ENCODE data around the gene CLIP2.

DNA sequence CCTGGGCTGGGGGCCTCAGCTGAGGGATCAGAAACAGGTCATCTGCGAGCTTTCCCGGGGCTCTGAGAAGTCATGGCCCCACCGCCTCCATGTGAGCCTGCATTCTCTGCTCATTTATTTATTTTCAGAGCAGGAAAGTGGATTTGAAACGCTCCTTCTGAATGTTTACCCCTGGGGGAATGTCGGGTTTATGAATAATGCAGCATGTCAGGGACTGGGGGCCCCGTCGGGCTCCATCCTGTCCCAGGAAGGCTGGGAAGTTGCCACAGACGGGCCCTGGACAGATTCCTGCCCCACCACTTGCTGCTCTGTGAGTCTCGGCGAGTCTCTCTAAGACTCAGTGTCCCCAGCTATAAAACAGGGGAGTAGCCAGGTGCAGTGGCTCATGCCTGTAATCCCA lies 152.6 kb downstream of the CLIP2 start:
- TF ChIP-seq POLR2A (IDR thresholded peaks at IDR 0.05; ENCODE audit: extremely low read depth, insufficient read length) = no peak
- TF ChIP-seq, protein P1, sequence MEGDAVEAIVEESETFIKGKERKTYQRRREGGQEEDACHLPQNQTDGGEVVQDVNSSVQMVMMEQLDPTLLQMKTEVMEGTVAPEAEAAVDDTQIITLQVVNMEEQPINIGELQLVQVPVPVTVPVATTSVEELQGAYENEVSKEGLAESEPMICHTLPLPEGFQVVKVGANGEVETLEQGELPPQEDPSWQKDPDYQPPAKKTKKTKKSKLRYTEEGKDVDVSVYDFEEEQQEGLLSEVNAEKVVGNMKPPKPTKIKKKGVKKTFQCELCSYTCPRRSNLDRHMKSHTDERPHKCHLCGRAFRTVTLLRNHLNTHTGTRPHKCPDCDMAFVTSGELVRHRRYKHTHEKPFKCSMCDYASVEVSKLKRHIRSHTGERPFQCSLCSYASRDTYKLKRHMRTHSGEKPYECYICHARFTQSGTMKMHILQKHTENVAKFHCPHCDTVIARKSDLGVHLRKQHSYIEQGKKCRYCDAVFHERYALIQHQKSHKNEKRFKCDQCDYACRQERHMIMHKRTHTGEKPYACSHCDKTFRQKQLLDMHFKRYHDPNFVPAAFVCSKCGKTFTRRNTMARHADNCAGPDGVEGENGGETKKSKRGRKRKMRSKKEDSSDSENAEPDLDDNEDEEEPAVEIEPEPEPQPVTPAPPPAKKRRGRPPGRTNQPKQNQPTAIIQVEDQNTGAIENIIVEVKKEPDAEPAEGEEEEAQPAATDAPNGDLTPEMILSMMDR (IDR thresholded peaks at IDR 0.05; ENCODE audit: low read depth, low read length) = no peak

All from NB4 (cell line).